Skeletal muscle satellite cell (primary cell): ENCODE measurements around the gene ZNF732. TPM values are rescaled to one million over a fixed set of nuclear protein-coding genes. Genes with fewer than 3 reads are reported as not detected.
A peak's percentile ranks its signal among the peaks of the same experiment; 100 is the strongest.

Experiments
- H3K27me3 ChIP-seq: 2 replicates; pipeline ENCODE4 v1.7.0; 2013; ENCODE audit warnings: low read length; ENCODE audit not compliant: control insufficient read depth, insufficient read depth
- H3K36me3 ChIP-seq: 2 replicates; pipeline ENCODE4 v1.7.0; 2013; ENCODE audit warnings: mild to moderate bottlenecking, control low read depth, low read length; ENCODE audit not compliant: insufficient read depth
- H3K4me1 ChIP-seq: 2 replicates; pipeline ENCODE4 v1.7.0; 2013; ENCODE audit warnings: low read length; ENCODE audit not compliant: control insufficient read depth, insufficient read depth
- H3K4me2 ChIP-seq: 2 replicates; pipeline ENCODE4 v1.7.0; 2013; ENCODE audit warnings: mild to moderate bottlenecking, low read length
- H3K4me3 ChIP-seq: 2 replicates; pipeline ENCODE4 v1.7.0; 2013; ENCODE audit warnings: low read length
- H3K9ac ChIP-seq: 2 replicates; pipeline ENCODE4 v1.7.0; 2013; ENCODE audit warnings: mild to moderate bottlenecking, low read depth, low read length, moderate library complexity
- H3K9me3 ChIP-seq: replicated peaks from 2 replicates; pipeline ENCODE4 v1.7.0; 2013; ENCODE audit warnings: mild to moderate bottlenecking, control low read depth, low read length
- total RNA-seq: library from RNA; depleted of rRNA; stranded (reverse); fragments of >200 nt; gene quantifications from 2 replicates; pipeline ENCODE4 v1.2.3, GENCODE V29; 2012; rRNA removed

ZNF732 gene
- under 0.01 and 0.25 TPM in 2 replicates for total RNA-seq

- Histone ChIP-seq H3K4me3 (no peak within 1 kb of the TSS), H3K9me3 (no peaks in the 10 kb centered on the region), H3K36me3 (no peaks in the 10 kb centered on the region), H3K4me2 (peak within 1 kb of the TSS; percentile 49), H3K9ac (no peak within 1 kb of the TSS), H3K27me3 (no peaks in the 10 kb centered on the region), H3K4me1 (no peaks in the 10 kb centered on the region)
Observed at GRCh38 chr4:304969-305680, at the start of gene ZNF732. ZNF732 (minus strand) TSS chr4:305474; CDS start chr4:305310, 164 bp downstream.

DNA sequence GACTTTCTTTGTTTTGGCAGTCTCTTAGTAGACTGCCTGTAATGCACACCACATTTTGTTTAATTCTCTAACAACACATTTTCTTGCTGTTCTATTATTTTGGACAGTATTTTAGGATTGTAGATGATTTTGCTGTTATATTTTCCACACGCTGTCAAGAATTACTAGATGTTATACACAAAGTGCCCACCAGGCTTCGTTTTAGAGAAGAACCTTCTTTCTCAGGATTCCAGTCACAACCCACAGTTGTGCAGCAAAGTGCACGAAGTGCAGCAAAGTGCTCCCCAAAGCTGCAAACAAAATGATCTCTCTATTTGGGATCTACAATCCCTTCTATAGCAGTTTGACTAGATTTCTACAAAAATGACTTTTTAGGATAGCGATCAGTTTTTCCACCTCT is 34.7 kb upstream of the ZNF732 start:
- H3K9me3 ChIP-seq = peaks cover 7% of the 10 kb centered on the region
- H3K9ac ChIP-seq = no peak overlapping the region
- H3K36me3 ChIP-seq = peaks cover 15% of the 10 kb centered on the region

GRCh38 chr4:338759-339097 is 33.5 kb upstream of the ZNF732 start:
- peaks cover 7% of the 10 kb centered on the region for H3K4me1 ChIP-seq
- peak overlapping the region; percentile 91 for H3K9ac ChIP-seq
- peak overlapping the region; percentile 95 for H3K4me2 ChIP-seq
- peak overlapping the region; percentile 92 for H3K4me3 ChIP-seq
- H3K9me3 ChIP-seq = peaks cover 7% of the 10 kb centered on the region
- H3K36me3 ChIP-seq = peaks cover 11% of the 10 kb centered on the region
- H3K27me3 ChIP-seq = no peaks in the 10 kb centered on the region

More for the DNA sequence above, 34.7 kb upstream of the ZNF732 start:
- H3K4me3 ChIP-seq = no peak overlapping the region
- H3K4me1 ChIP-seq = peaks cover 7% of the 10 kb centered on the region
- no peak overlapping the region for H3K4me2 ChIP-seq
- no peaks in the 10 kb centered on the region for H3K27me3 ChIP-seq

- Histone ChIP-seq H3K4me3 (peak overlapping the region; percentile 92), H3K27me3 (no peaks in the 10 kb centered on the region), H3K9ac (peak overlapping the region; percentile 91), H3K4me2 (peak overlapping the region; percentile 95), H3K4me1 (peaks cover 7% of the 10 kb centered on the region), H3K36me3 (peaks cover 11% of the 10 kb centered on the region), H3K9me3 (peaks cover 7% of the 10 kb centered on the region)
Observed at GRCh38 chr4:337932-338758, 32.9 kb upstream of the ZNF732 start.

GRCh38 chr4:337143-337931 is 32.1 kb upstream of the ZNF732 start, which contains the start of gene ZNF141:
ZNF141 (plus strand) TSS chr4:337814; CDS start chr4:337984, 170 bp downstream.
- H3K27me3 ChIP-seq = no peaks in the 10 kb centered on the region
- peak within 1 kb of the TSS; percentile 92 for H3K4me3 ChIP-seq
- peaks cover 5% of the 10 kb centered on the region for H3K9me3 ChIP-seq
- H3K36me3 ChIP-seq = peaks cover 11% of the 10 kb centered on the region
- H3K4me2 ChIP-seq = peak within 1 kb of the TSS; percentile 95
- H3K9ac ChIP-seq = peak within 1 kb of the TSS; percentile 91
- H3K4me1 ChIP-seq = peaks cover 7% of the 10 kb centered on the region

DNA sequence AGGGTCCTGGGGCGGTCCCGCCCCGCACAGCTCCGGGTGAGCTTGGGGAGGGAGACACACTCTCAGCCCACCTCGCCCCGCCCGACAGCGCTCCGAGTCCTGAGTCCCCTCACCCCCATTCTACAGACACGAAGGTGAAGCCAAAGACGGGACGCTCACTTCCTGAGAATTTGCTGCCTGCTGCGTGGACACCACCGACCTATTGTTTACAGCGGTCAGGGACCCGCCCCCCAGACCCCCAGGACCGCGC is 31.5 kb upstream of the ZNF732 start:
- Histone ChIP-seq H3K9me3 (no peaks in the 10 kb centered on the region), H3K36me3 (peaks cover 11% of the 10 kb centered on the region)

DNA sequence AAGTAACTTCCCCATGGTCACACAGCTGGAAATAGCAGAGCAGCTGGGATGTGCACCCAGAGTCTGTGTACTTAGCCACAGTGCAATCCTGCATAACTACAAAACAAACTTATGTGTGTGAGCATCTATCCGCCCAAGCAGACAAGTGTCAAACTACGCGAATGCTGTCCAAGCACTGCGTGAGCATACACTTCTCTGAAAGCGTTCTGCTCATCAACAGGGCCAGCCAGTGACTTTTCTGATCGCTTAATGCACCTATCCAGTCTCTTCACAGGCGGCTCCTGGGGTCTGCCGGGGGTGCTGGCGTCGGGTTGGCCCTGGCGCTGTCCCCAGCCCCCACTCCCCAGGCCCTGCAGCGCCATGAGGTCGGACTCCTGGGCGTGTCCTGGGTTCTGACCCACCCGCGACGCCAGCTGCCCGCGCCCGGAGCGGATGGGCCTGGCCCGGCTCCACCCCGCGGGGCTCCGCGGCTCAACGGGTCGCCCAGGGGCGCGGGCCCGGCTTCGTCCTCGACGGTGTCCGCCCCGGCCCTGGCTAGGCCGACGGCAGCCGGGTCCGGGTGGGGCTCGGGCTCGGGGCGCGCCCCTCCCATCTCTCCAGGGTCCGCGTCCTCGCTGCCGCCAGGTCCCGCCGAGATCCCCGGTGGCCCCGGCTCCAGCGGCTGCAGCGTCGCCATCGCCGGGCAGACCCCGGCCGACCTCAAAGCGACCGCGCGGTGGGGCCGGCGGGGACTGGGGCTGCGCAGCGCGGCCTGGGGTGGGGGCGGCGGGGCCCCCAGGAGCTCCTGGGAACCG is 31.0 kb upstream of the ZNF732 start:
- peaks cover 7% of the 10 kb centered on the region for H3K4me1 ChIP-seq
- H3K9me3 ChIP-seq = no peaks in the 10 kb centered on the region
- peak overlapping the region; percentile 92 for H3K4me3 ChIP-seq
- no peaks in the 10 kb centered on the region for H3K27me3 ChIP-seq
- H3K9ac ChIP-seq = peak overlapping the region; percentile 91
- H3K36me3 ChIP-seq = peaks cover 8% of the 10 kb centered on the region
- H3K4me2 ChIP-seq = peak overlapping the region; percentile 95

More for the DNA sequence above, 31.5 kb upstream of the ZNF732 start:
- H3K27me3 ChIP-seq = no peaks in the 10 kb centered on the region
- H3K4me2 ChIP-seq = peak overlapping the region; percentile 95
- H3K4me1 ChIP-seq = peaks cover 7% of the 10 kb centered on the region
- peak overlapping the region; percentile 92 for H3K4me3 ChIP-seq
- peak overlapping the region; percentile 91 for H3K9ac ChIP-seq

- no peak overlapping the region for H3K9ac ChIP-seq
- peaks cover 7% of the 10 kb centered on the region for H3K4me1 ChIP-seq
- H3K36me3 ChIP-seq = peaks cover 6% of the 10 kb centered on the region
- H3K27me3 ChIP-seq = no peaks in the 10 kb centered on the region
- H3K9me3 ChIP-seq = no peaks in the 10 kb centered on the region
- H3K4me3 ChIP-seq = no peak overlapping the region
- no peak overlapping the region for H3K4me2 ChIP-seq
Observed at GRCh38 chr4:335515-335914, 30.2 kb upstream of the ZNF732 start.

GRCh38 chr4:328729-329128 is 23.5 kb upstream of the ZNF732 start:
- Histone ChIP-seq H3K36me3 (no peaks in the 10 kb centered on the region), H3K4me2 (no peak overlapping the region)

GRCh38 chr4:314296-314903 is 9.1 kb upstream of the ZNF732 start:
- Histone ChIP-seq H3K9ac (no peak overlapping the region), H3K4me1 (no peaks in the 10 kb centered on the region), H3K4me2 (no peak overlapping the region), H3K4me3 (no peak overlapping the region), H3K9me3 (peaks cover 3% of the 10 kb centered on the region), H3K36me3 (no peaks in the 10 kb centered on the region), H3K27me3 (no peaks in the 10 kb centered on the region)

More at GRCh38 chr4:328729-329128, 23.5 kb upstream of the ZNF732 start:
- no peak overlapping the region for H3K9ac ChIP-seq
- H3K9me3 ChIP-seq = no peaks in the 10 kb centered on the region
- no peaks in the 10 kb centered on the region for H3K27me3 ChIP-seq
- no peak overlapping the region for H3K4me3 ChIP-seq
- no peaks in the 10 kb centered on the region for H3K4me1 ChIP-seq
